ENCODE measurements around the gene TNS1. TPM values are rescaled to one million over a fixed set of nuclear protein-coding genes. Genes with fewer than 3 reads are reported as not detected.
A peak's percentile ranks its signal among the peaks of the same experiment; 100 is the strongest.

The TNS1 gene
- total RNA-seq, 1 donor from 2014 or later = 0.24 TPM

GRCh38 chr2:218022131-218022850 is 19.5 kb upstream of the TNS1 start:
- peaks cover 10% of the 10 kb centered on the region for H3F3A ChIP-seq (ENCODE audit: low read depth)
- H3K9me3 ChIP-seq (ENCODE audit: low read depth) = no peaks in the 10 kb centered on the region
- H3K4me1 Mint-ChIP-seq = peaks cover 65% of the 10 kb centered on the region
- H3K4me2 ChIP-seq = peak overlapping the region; percentile 22
- peak overlapping the region; percentile 93 for H2AFZ ChIP-seq (replicated peaks)
- DNase-seq (ENCODE audit: low spot score) = peak; percentile 25
- H4K20me1 ChIP-seq (ENCODE audit: low read depth) = no peaks in the 10 kb centered on the region
- TF ChIP-seq EZH2 (IDR thresholded peaks at IDR 0.05) (no peak), CTCF (IDR thresholded peaks at IDR 0.05) (no peak), EZH2phosphoT487 (IDR thresholded peaks at IDR 0.05) (no peak)
- H3K4me1 ChIP-seq = peaks cover 25% of the 10 kb centered on the region
- peaks cover 9% of the 10 kb centered on the region for H3K27me3 Mint-ChIP-seq (ENCODE audit: insufficient read depth, low read depth)
- no peaks in the 10 kb centered on the region for H3K36me3 Mint-ChIP-seq
- H3K4me3 Mint-ChIP-seq = no peak overlapping the region
- no peaks in the 10 kb centered on the region for H3K79me2 ChIP-seq (ENCODE audit: low read depth)
- H3K36me3 ChIP-seq = no peaks in the 10 kb centered on the region
- no peaks in the 10 kb centered on the region for H3K27me3 ChIP-seq
- H3K4me3 ChIP-seq = no peak overlapping the region
- no peak overlapping the region for H3K9ac ChIP-seq
- H3K27ac ChIP-seq = no peak overlapping the region
- H3K27ac Mint-ChIP-seq = peak overlapping the region; percentile 97
- H3K9me3 Mint-ChIP-seq = no peaks in the 10 kb centered on the region

GRCh38 chr2:218021536-218022071 is 18.8 kb upstream of the TNS1 start:
- Histone ChIP-seq H3K9ac (no peak overlapping the region), H3K4me1 (peaks cover 26% of the 10 kb centered on the region), H2AFZ (replicated peaks) (no peak overlapping the region), H3K27me3 (no peaks in the 10 kb centered on the region), H3F3A (ENCODE audit: low read depth) (peaks cover 10% of the 10 kb centered on the region), H3K4me3 (no peak overlapping the region), H3K79me2 (ENCODE audit: low read depth) (no peaks in the 10 kb centered on the region), H3K9me3 (ENCODE audit: low read depth) (no peaks in the 10 kb centered on the region), H4K20me1 (ENCODE audit: low read depth) (no peaks in the 10 kb centered on the region), H3K36me3 (no peaks in the 10 kb centered on the region), H3K27ac (no peak overlapping the region), H3K4me2 (no peak overlapping the region)
- H3K9me3 Mint-ChIP-seq = no peaks in the 10 kb centered on the region
- peaks cover 9% of the 10 kb centered on the region for H3K27me3 Mint-ChIP-seq (ENCODE audit: insufficient read depth, low read depth)
- no peaks in the 10 kb centered on the region for H3K36me3 Mint-ChIP-seq
- TF ChIP-seq EZH2phosphoT487 (IDR thresholded peaks at IDR 0.05) (no peak), CTCF (IDR thresholded peaks at IDR 0.05) (no peak)
- peak overlapping the region; percentile 97 for H3K27ac Mint-ChIP-seq
- no peak for DNase-seq (ENCODE audit: low spot score)
- H3K4me3 Mint-ChIP-seq = no peak overlapping the region
- peaks cover 68% of the 10 kb centered on the region for H3K4me1 Mint-ChIP-seq

GRCh38 chr2:218020966-218021535 is 18.3 kb upstream of the TNS1 start:
- no peaks in the 10 kb centered on the region for H3K36me3 ChIP-seq
- no peaks in the 10 kb centered on the region for H3K9me3 ChIP-seq (ENCODE audit: low read depth)
- no peaks in the 10 kb centered on the region for H3K9me3 Mint-ChIP-seq
- TF ChIP-seq EZH2 (IDR thresholded peaks at IDR 0.05) (no peak), CTCF (IDR thresholded peaks at IDR 0.05) (no peak), EZH2phosphoT487 (IDR thresholded peaks at IDR 0.05) (no peak)
- no peak overlapping the region for H3K9ac ChIP-seq
- no peak overlapping the region for H3K27ac ChIP-seq
- H3K4me2 ChIP-seq = no peak overlapping the region
- H4K20me1 ChIP-seq (ENCODE audit: low read depth) = no peaks in the 10 kb centered on the region
- H3K4me3 ChIP-seq = no peak overlapping the region
- peaks cover 7% of the 10 kb centered on the region for H3K27me3 Mint-ChIP-seq (ENCODE audit: insufficient read depth, low read depth)
- no peaks in the 10 kb centered on the region for H3K79me2 ChIP-seq (ENCODE audit: low read depth)
- peaks cover 11% of the 10 kb centered on the region for H3F3A ChIP-seq (ENCODE audit: low read depth)
- H3K27ac Mint-ChIP-seq = peak overlapping the region; percentile 87
- H3K4me3 Mint-ChIP-seq = no peak overlapping the region
- DNase-seq (ENCODE audit: low spot score) = no peak
- no peaks in the 10 kb centered on the region for H3K36me3 Mint-ChIP-seq
- no peaks in the 10 kb centered on the region for H3K27me3 ChIP-seq
- H2AFZ ChIP-seq (replicated peaks) = no peak overlapping the region
- H3K4me1 Mint-ChIP-seq = peaks cover 72% of the 10 kb centered on the region
- H3K4me1 ChIP-seq = peaks cover 30% of the 10 kb centered on the region
